Heart left ventricle (tissue), 13 donors: ENCODE results near the gene GADD45G.

Source experiments
- POLR2A ChIP-seq, 2 donors: fragments of 450-650 bp; IDR thresholded peaks; one replicate each; pipeline ENCODE4 v1.6.1; 2017; ENCODE audit warnings: antibody characterized with exemption in 2 of 2, mild to moderate bottlenecking in 2 of 2, moderate library complexity in 2 of 2
- TF ChIP-seq, protein P1 (sequence below), 12 donors: fragments of 200-600 bp; sonication (generic) in 4 of 12; IDR thresholded peaks; one replicate each; pipeline versions ENCODE4 v1.5.0 to v1.8.0; 2018 to 2022; ENCODE audit warnings: antibody characterized with exemption in 12 of 12, mild to moderate bottlenecking in 5 of 12
- donor health status: ischemic (EF 13 %, LVEDD 7.1; RV severe dilation, severe dysfunction).
- donor health status: DM: no; HTN: yes; CAD: no.
- donor health status: DM: no; HTN: no; CAD: no.
- donor health status: ischemic (EF 25% LVEDD 6.9; RV normal size, moderate dysfunction).
- donor health status: ischemic (EF 25% LVEDD 5.7; RV mildly dilated, moderate dysfunction).
- donor health status: ischemic (EF 35%, LVEDD 5.7; RV mildly dilated, moderate dysfunction).
- donor health status: nonischemic (EF 11% LVEDD 7.7; RV severe dilation, severe dysfunction).
- donor health status: DM: yes; HTN: yes; CAD: no.
- donor health status: PGD.
- donor health status: ischemic (EF 29% LVEDD 5.4; RV normal size, mild dysfunction).
- donor health status: nonischemic (EF 23%, LVEDD 6.1; RV moderate dilation, normal function).

DNA sequence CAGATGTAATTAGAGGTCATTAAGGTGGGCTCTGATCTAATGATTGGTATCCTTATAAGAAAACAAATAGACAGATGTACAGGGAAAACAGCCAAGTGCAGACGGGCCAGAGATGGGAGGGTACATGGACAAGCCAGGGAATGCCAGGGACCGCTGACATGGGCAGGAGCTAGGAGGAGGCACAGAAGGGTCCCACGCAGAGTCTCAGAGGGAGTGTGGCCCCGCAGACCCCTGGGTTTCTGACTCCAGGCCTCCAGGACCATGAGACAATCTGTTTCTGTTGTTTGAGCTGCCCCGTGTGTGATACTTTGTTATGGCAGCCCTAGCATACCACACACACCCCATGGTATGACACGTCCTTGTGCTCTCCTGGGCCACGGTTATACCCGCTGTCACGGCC is 29.1 kb downstream of the GADD45G start:
- TF ChIP-seq, protein P1, sequence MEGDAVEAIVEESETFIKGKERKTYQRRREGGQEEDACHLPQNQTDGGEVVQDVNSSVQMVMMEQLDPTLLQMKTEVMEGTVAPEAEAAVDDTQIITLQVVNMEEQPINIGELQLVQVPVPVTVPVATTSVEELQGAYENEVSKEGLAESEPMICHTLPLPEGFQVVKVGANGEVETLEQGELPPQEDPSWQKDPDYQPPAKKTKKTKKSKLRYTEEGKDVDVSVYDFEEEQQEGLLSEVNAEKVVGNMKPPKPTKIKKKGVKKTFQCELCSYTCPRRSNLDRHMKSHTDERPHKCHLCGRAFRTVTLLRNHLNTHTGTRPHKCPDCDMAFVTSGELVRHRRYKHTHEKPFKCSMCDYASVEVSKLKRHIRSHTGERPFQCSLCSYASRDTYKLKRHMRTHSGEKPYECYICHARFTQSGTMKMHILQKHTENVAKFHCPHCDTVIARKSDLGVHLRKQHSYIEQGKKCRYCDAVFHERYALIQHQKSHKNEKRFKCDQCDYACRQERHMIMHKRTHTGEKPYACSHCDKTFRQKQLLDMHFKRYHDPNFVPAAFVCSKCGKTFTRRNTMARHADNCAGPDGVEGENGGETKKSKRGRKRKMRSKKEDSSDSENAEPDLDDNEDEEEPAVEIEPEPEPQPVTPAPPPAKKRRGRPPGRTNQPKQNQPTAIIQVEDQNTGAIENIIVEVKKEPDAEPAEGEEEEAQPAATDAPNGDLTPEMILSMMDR (IDR thresholded peaks at IDR 0.05) = no peak
- TF ChIP-seq POLR2A (IDR thresholded peaks at IDR 0.05) = no peak
